K562 (cell line): ENCODE results near the gene ARMH1. TPM values are rescaled to one million over a fixed set of nuclear protein-coding genes. Genes with fewer than 3 reads are reported as not detected.

Source experiments
- CBFB ChIP-seq: sonication (generic); formaldehyde crosslinking; IDR thresholded peaks from 2 replicates; pipeline ENCODE4 v1.4.0; 2020; ENCODE audit warnings: mild to moderate bottlenecking, missing genetic modification reagents
- HCFC1 ChIP-seq: IDR thresholded peaks from 2 replicates; pipeline ENCODE4 v1.6.1; 2012; ENCODE audit warnings: low read depth, low read length, improper control_type of control experiment
- HDAC2 ChIP-seq: fragments of 450-650 bp; IDR thresholded peaks from 2 replicates; pipeline ENCODE4 v1.6.1; 2016; ENCODE audit warnings: mild to moderate bottlenecking
- KHSRP ChIP-seq: fragments of 450-650 bp; IDR thresholded peaks from 2 replicates; pipeline ENCODE4 v1.6.1; 2017
- MAFF ChIP-seq: IDR thresholded peaks from 2 replicates; pipeline ENCODE4 v1.6.1; 2012; ENCODE audit warnings: low read length, improper control_type of control experiment
- MYNN ChIP-seq, 2 experiments: sonication (generic); formaldehyde crosslinking in 1 of 2; IDR thresholded peaks; 2 replicates each; pipeline versions ENCODE4 v1.5.0 to v1.6.1; 2016 to 2020; ENCODE audit warnings: antibody characterized with exemption in 1 of 2, missing genetic modification reagents in 1 of 2
- NCOA4 ChIP-seq: fragments of 450-650 bp; IDR thresholded peaks from 2 replicates; pipeline ENCODE4 v1.6.1; 2018; ENCODE audit warnings: mild to moderate bottlenecking; ENCODE audit not compliant: partially characterized antibody
- POLR2H ChIP-seq: IDR thresholded peaks from 2 replicates; pipeline ENCODE4 v1.6.1; 2016; ENCODE audit warnings: missing genetic modification characterization, low read depth, mild to moderate bottlenecking, control low read depth, missing compliant biosample characterization, moderate library complexity
- SMC3 ChIP-seq: conservative IDR thresholded peaks from 2 replicates; pipeline ENCODE4 v1.6.1; 2011; ENCODE audit warnings: low read depth, low read length, improper control_type of control experiment; ENCODE audit not compliant: insufficient read depth
- SP2 ChIP-seq: IDR thresholded peaks from 2 replicates; pipeline ENCODE4 v1.6.1; 2011; ENCODE audit warnings: mild to moderate bottlenecking, low read depth, low read length, moderate library complexity; ENCODE audit not compliant: poor library complexity, severe bottlenecking; ENCODE audit errors: extremely low read depth
- SRSF3 ChIP-seq: fragments of 200-400 bp; formaldehyde crosslinking; IDR thresholded peaks from 2 replicates; pipeline ENCODE4 v1.6.1; 2016; ENCODE audit warnings: mild to moderate bottlenecking, low read length, moderate library complexity; ENCODE audit not compliant: insufficient read depth
- TCF7 ChIP-seq: sonication (generic); IDR thresholded peaks from 2 replicates; pipeline ENCODE4 v1.6.1; 2016; ENCODE audit warnings: antibody characterized with exemption, borderline replicate concordance
- TCF7L2 ChIP-seq: fragments of 150-350 bp; IDR thresholded peaks from 2 replicates; pipeline ENCODE4 v1.6.1; 2016; ENCODE audit warnings: low read depth, mild to moderate bottlenecking, low read length, moderate library complexity
- TFE3 ChIP-seq: fragments of 450-650 bp; formaldehyde crosslinking; IDR thresholded peaks from 2 replicates; pipeline ENCODE4 v1.4.0; 2020; ENCODE audit warnings: mild to moderate bottlenecking, mixed read lengths
- THRAP3 ChIP-seq: fragments of 450-650 bp; IDR thresholded peaks from 2 replicates; pipeline ENCODE4 v1.6.1; 2016; ENCODE audit warnings: mild to moderate bottlenecking, inconsistent platforms, borderline replicate concordance
- ZNF589 ChIP-seq: fragments of 200-800 bp; sonication (Bioruptor generic); IDR thresholded peaks from 2 replicates; pipeline ENCODE4 v1.6.1; 2016; ENCODE audit warnings: low read depth, missing genetic modification characterization, missing compliant biosample characterization
- ZNF766 ChIP-seq: fragments of 200-800 bp; sonication (Bioruptor generic); conservative IDR thresholded peaks from 2 replicates; pipeline ENCODE4 v1.6.1; 2016; ENCODE audit warnings: missing genetic modification characterization, missing compliant biosample characterization
- polyA plus RNA-seq, 8 experiments: library from polyadenylated mRNA; depleted of rRNA in 4 of 8; stranded (reverse) in 5 of 8; unstranded in 3 of 8; fragments of >200 nt; fragmentation: Nextera tagmentation in 2 of 8; fragmentation: Illumina TruSeq in 1 of 8; extraction: Ambion mirVana in 2 of 8; extraction: Trizol in 1 of 8; gene quantifications; 2 replicates each; pipeline versions ENCODE4 v1.2.1 to v1.2.3, GENCODE V29; 2011 to 2014; ENCODE audit warnings: inconsistent platforms in 1 of 8, missing spikeins in 1 of 8
- total RNA-seq, 7 experiments: library from RNA; depleted of rRNA in 6 of 7; stranded (reverse); fragments of >200 nt in 6 of 7; fragmentation: Illumina TruSeq in 2 of 7; extraction: Trizol in 2 of 7; gene quantifications; 2 replicates each; pipeline versions ENCODE4 v1.2.1 to v1.2.3, GENCODE V29; 2011 to 2021; ENCODE audit warnings: low replicate concordance in 1 of 7
- TF ChIP-seq, protein P1 (sequence below): fragments of 250-450 bp; sonication (Bioruptor Pico); IDR thresholded peaks from 2 replicates; pipeline ENCODE4 v1.5.0; 2021
- TF ChIP-seq, protein P2 (sequence below): fragments of 250-450 bp; sonication (Bioruptor Pico); IDR thresholded peaks from 2 replicates; pipeline ENCODE4 v1.8.0; 2021; ENCODE audit warnings: moderate library complexity, mild to moderate bottlenecking, inconsistent platforms
- TF ChIP-seq, protein P3 (sequence below): sonication (generic); formaldehyde crosslinking; IDR thresholded peaks from 2 replicates; pipeline ENCODE4 v1.8.1; 2023; ENCODE audit warnings: missing genetic modification reagents, mild to moderate bottlenecking, borderline replicate concordance

The ARMH1 gene
- total and polyA plus RNA-seq, 9 of the 15 experiments (the other 6 are each of a cell fraction or from before 2014, with no cell fraction given) = 0.41 TPM; not detected in 8

DNA sequence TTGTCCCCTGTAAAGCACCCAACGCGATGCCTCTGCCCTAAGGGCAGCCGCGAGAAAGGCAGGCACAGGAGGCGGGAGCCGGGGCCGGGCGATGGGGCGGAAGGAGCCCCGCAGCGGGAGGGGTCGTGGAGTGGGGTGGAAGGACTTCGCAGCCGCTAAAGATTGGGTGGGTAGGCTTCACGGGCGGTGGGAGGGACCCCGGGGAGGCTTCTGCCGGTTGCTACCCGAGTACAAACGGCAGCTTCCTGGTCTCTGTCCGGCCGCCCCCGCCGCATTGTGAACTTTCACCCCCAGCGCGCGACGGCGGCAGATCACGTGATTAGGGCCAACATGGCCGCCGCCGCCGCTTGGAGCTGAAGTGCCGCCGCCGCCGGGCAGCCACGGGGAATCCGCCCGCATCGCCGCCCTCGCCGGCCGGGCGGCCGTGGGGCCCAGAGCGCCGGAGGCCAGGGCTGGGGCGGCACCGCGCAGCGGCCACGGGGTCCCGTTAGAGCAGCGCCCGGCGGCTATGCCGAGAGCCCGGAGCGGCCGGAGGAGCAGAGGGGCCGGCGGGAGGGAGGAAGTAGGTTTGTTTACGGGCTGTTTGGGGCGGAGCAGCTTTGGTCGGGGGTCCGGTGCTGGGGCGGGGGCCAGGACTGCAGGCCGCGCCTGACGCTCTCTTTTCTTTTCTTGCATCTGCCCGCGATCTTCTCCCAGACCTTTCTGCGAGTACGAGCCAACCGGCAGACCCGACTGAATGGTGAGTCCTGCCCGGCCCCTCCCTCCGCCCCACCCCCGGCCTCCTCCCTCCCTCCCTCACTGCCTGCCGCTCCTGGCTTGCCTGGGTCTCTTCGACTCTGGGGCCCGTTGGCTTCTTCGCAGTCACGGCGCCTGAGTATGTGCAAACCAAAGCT lies 42.6 kb upstream of the ARMH1 start (continued):
- TF ChIP-seq, protein P1, sequence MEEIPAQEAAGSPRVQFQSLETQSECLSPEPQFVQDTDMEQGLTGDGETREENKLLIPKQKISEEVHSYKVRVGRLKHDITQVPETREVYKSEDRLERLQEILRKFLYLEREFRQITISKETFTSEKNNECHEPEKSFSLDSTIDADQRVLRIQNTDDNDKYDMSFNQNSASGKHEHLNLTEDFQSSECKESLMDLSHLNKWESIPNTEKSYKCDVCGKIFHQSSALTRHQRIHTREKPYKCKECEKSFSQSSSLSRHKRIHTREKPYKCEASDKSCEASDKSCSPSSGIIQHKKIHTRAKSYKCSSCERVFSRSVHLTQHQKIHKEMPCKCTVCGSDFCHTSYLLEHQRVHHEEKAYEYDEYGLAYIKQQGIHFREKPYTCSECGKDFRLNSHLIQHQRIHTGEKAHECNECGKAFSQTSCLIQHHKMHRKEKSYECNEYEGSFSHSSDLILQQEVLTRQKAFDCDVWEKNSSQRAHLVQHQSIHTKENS (CRISPR knock-in tag) = no peak
- TF ChIP-seq MAFF (no peak), HCFC1 (peak; percentile 75), TCF7 (no peak), THRAP3 (no peak), SP2 (no peak), TFE3 (CRISPR knock-in tag) (peak; percentile 100), NCOA4 (no peak), KHSRP (no peak), SMC3 (0 out of 2 replicates have a peak, but pooled peaks have one; percentile 4), POLR2H (tag) (peak; percentile 96), CBFB (CRISPR knock-in tag) (no peak), ZNF766 (peak; percentile 81; the same call in 1 of the 2 replicates), SRSF3 (no peak; the same call in 1 of the 2 replicates), MYNN (IDR thresholded peaks at IDR 0.05) (peak; percentile 44; the same call in 1 of the 2 replicates), MYNN (CRISPR knock-in tag; IDR thresholded peaks at IDR 0.05) (no peak), TCF7L2 (no peak), ZNF589 (CRISPR knock-in tag) (no peak), HDAC2 (0 out of 2 replicates have a peak, but pooled peaks have one; percentile 14)
- TF ChIP-seq, protein P2, sequence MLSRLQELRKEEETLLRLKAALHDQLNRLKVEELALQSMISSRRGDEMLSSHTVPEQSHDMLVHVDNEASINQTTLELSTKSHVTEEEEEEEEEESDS (CRISPR knock-in tag) = no peak
- TF ChIP-seq, protein P3, sequence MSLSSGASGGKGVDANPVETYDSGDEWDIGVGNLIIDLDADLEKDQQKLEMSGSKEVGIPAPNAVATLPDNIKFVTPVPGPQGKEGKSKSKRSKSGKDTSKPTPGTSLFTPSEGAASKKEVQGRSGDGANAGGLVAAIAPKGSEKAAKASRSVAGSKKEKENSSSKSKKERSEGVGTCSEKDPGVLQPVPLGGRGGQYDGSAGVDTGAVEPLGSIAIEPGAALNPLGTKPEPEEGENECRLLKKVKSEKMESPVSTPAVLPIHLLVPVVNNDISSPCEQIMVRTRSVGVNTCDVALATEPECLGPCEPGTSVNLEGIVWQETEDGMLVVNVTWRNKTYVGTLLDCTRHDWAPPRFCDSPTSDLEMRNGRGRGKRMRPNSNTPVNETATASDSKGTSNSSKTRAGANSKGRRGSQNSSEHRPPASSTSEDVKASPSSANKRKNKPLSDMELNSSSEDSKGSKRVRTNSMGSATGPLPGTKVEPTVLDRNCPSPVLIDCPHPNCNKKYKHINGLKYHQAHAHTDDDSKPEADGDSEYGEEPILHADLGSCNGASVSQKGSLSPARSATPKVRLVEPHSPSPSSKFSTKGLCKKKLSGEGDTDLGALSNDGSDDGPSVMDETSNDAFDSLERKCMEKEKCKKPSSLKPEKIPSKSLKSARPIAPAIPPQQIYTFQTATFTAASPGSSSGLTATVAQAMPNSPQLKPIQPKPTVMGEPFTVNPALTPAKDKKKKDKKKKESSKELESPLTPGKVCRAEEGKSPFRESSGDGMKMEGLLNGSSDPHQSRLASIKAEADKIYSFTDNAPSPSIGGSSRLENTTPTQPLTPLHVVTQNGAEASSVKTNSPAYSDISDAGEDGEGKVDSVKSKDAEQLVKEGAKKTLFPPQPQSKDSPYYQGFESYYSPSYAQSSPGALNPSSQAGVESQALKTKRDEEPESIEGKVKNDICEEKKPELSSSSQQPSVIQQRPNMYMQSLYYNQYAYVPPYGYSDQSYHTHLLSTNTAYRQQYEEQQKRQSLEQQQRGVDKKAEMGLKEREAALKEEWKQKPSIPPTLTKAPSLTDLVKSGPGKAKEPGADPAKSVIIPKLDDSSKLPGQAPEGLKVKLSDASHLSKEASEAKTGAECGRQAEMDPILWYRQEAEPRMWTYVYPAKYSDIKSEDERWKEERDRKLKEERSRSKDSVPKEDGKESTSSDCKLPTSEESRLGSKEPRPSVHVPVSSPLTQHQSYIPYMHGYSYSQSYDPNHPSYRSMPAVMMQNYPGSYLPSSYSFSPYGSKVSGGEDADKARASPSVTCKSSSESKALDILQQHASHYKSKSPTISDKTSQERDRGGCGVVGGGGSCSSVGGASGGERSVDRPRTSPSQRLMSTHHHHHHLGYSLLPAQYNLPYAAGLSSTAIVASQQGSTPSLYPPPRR (CRISPR knock-in tag) = no peak
